Left ventricle myocardium inferior (tissue), 1 donor: ENCODE data around the gene DYNLT3. TPM values are rescaled to one million over a fixed set of nuclear protein-coding genes. Genes with fewer than 3 reads are reported as not detected.
A peak's percentile ranks its signal among the peaks of the same experiment; 100 is the strongest.

Experiments used
- DNase-seq: peaks from one replicate; pipeline ENCODE4 v3.0.0-alpha.2; 2020
- H3K27ac ChIP-seq: fragments of 200-600 bp; replicated peaks from 2 replicates; pipeline ENCODE4 v1.8.0; 2021
- H3K27me3 ChIP-seq: fragments of 200-600 bp; 2 replicates; pipeline ENCODE4 v1.8.0; 2021; ENCODE audit warnings: low read depth
- H3K36me3 ChIP-seq: fragments of 200-600 bp; 2 replicates; pipeline ENCODE4 v1.8.0; 2021
- H3K4me1 ChIP-seq: fragments of 200-600 bp; 2 replicates; pipeline ENCODE4 v1.8.0; 2021
- H3K4me3 ChIP-seq: fragments of 200-600 bp; 2 replicates; pipeline ENCODE4 v1.8.0; 2021; ENCODE audit warnings: mild to moderate bottlenecking, moderate library complexity
- H3K9me3 ChIP-seq: fragments of 200-600 bp; replicated peaks from 2 replicates; pipeline ENCODE4 v1.8.0; 2021
- CTCF ChIP-seq: fragments of 200-600 bp; IDR thresholded peaks from 2 replicates; pipeline ENCODE4 v1.8.0; 2021; ENCODE audit warnings: antibody characterized with exemption, mild to moderate bottlenecking, borderline replicate concordance
- intact Hi-C: fragments of 100-400 bp; cut with micrococcal nuclease; formaldehyde crosslinking; loops from one replicate; pipeline ENCODE4 v1.11.0; 2022
- total RNA-seq: library from RNA; stranded (reverse); fragmentation: NEBNext Ultra II Directional; extraction: Animal tissue kit (Norgen Biotek cat#: 25700); gene quantifications from one replicate; pipeline ENCODE4 v1.2.1, GENCODE V29; 2021
- donor health status: DM: no; HTN: yes; CAD: no; lungs with severe emphysema.

The DYNLT3 gene
- total RNA-seq, 1 donor from 2014 or later: 17.6 TPM

- no peak for DNase-seq
- H3K4me3 ChIP-seq: no peak overlapping the region
- H3K27ac ChIP-seq: no peak overlapping the region
- no peaks in the 10 kb centered on the region for H3K4me1 ChIP-seq
- no peaks in the 10 kb centered on the region for H3K36me3 ChIP-seq
- no peak for TF ChIP-seq CTCF
- H3K27me3 ChIP-seq: no peaks in the 10 kb centered on the region
- no peaks in the 10 kb centered on the region for H3K9me3 ChIP-seq
- intact Hi-C loops: no loop called here
These were observed 44.3 kb downstream of the DYNLT3 start for GRCh38 chrX:37803057-37803456.

DNA sequence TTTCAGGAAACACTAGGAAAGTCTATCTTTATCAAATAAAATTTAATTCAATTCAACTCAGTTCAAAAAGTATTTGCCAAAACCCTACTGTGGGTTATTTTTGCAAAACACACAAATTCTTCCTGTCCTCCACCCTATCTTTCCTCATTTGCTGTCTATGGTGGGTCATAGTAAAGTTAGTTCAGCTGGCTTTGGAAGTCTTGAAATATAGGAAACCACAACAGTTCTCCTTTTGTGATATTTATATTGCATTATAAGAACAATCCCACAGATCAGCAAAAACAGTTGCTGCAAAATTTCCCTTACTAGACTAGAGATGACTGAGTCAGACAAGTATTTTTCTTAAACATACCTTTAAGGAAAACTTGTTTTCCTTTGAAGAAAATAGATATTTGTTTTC lies 45.3 kb downstream of the DYNLT3 start:
- H3K4me3 ChIP-seq: no peak overlapping the region
- H3K27ac ChIP-seq: no peak overlapping the region
- no peaks in the 10 kb centered on the region for H3K9me3 ChIP-seq
- no peaks in the 10 kb centered on the region for H3K27me3 ChIP-seq
- no peaks in the 10 kb centered on the region for H3K4me1 ChIP-seq
- H3K36me3 ChIP-seq: no peaks in the 10 kb centered on the region
- no peak for TF ChIP-seq CTCF
- intact Hi-C loops: no loop called here
- DNase-seq: no peak

GRCh38 chrX:37800717-37801116 lies 46.7 kb downstream of the DYNLT3 start:
- TF ChIP-seq CTCF: no peak
- DNase-seq: no peak
- H3K27me3 ChIP-seq: no peaks in the 10 kb centered on the region
- intact Hi-C loops: no loop called here
- no peaks in the 10 kb centered on the region for H3K36me3 ChIP-seq
- H3K9me3 ChIP-seq: no peaks in the 10 kb centered on the region
- no peak overlapping the region for H3K4me3 ChIP-seq
- H3K4me1 ChIP-seq: no peaks in the 10 kb centered on the region
- no peak overlapping the region for H3K27ac ChIP-seq

GRCh38 chrX:37799936-37800335 lies 47.4 kb downstream of the DYNLT3 start:
- DNase-seq: no peak
- H3K4me3 ChIP-seq: no peak overlapping the region
- no peaks in the 10 kb centered on the region for H3K36me3 ChIP-seq
- no peaks in the 10 kb centered on the region for H3K4me1 ChIP-seq
- TF ChIP-seq CTCF: no peak
- H3K27ac ChIP-seq: no peak overlapping the region
- no peaks in the 10 kb centered on the region for H3K9me3 ChIP-seq
- no peaks in the 10 kb centered on the region for H3K27me3 ChIP-seq
- intact Hi-C loops: no loop called here

DNA sequence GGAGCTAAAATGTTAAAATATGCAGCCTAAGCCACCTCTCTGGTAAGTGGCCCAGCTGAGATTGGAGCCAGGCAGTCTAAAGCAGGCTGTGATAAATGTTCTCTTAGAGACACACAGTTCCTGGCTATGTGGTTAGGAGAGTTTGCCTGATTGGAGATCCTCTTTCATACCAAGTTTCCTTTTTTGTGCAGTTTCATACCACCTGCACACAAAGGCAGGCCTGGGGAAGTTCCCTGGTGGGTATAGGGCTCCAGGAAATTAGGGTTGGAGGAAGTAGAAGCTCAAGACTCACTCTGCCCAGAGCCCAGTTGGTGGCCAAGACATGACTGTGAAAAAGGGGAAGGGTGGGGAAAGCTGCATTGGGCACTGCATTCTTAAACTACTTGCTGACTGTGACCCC lies 50.6 kb downstream of the DYNLT3 start:
- Histone ChIP-seq H3K4me3 (no peak overlapping the region), H3K27me3 (no peaks in the 10 kb centered on the region), H3K4me1 (no peaks in the 10 kb centered on the region), H3K36me3 (no peaks in the 10 kb centered on the region), H3K9me3 (no peaks in the 10 kb centered on the region), H3K27ac (no peak overlapping the region)
- intact Hi-C loops: no loop called here
- no peak for TF ChIP-seq CTCF
- peak; percentile 13 for DNase-seq

DNA sequence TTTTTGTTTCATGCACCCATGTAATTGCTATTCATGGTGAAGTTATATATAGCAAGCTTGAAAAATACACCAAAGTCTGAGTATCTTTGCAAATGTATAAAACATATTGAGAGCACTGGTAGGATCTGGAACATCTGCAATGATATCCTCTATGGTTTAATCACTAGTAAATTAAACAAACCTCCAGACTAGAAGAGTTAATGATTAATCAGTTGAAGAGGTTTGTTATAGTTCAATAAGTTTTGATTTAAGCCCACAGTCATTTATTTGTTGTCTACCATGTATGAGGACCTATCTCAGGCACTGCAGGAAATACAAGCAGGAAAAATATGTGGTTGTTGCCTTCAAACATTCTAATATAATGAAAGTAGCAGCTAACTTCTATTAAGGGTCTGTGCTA lies 51.1 kb downstream of the DYNLT3 start:
- Histone ChIP-seq H3K9me3 (no peaks in the 10 kb centered on the region), H3K4me1 (no peaks in the 10 kb centered on the region), H3K27ac (no peak overlapping the region), H3K4me3 (no peak overlapping the region), H3K36me3 (no peaks in the 10 kb centered on the region), H3K27me3 (no peaks in the 10 kb centered on the region)
- TF ChIP-seq CTCF: no peak
- intact Hi-C loops: no loop called here
- no peak for DNase-seq
